ENCODE results near the gene GABRR1. TPM values are rescaled to one million over a fixed set of nuclear protein-coding genes. Genes with fewer than 3 reads are reported as not detected.

Gene GABRR1
- total and polyA plus RNA-seq, 2 of the 13 experiments (the other 11 are each of a cell fraction or from before 2014, with no cell fraction given): not detected

DNA sequence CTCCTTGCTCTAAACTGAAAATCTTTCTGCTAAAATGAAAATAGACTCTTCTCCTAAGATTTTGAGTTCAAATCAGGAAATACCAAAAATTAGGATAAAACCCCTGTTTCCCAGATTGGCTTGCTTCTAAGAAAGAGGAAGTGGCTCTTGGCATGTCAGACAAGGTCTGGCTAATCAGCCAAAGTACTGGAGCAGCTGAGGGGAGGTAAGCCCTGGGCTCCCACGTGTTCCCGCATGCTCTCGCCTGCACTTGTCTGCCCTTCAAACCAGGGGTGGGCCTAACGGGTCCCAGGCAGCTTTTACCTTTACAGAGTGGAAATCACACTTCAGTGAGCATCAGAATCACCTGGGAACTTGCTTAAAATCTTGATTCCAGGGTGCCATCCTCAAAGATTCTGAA lies 43.2 kb upstream of the GABRR1 start (continued):
- TF ChIP-seq ZFX (CRISPR knock-in tag; IDR thresholded peaks at IDR 0.05; ENCODE audit: low read depth) (no peak), PHF20 (CRISPR knock-in tag; IDR thresholded peaks at IDR 0.05) (no peak), EZH2 (conservative IDR thresholded peaks at IDR 0.05; ENCODE audit: low read depth, low read length) (no peak)
- TF ChIP-seq, protein P1, sequence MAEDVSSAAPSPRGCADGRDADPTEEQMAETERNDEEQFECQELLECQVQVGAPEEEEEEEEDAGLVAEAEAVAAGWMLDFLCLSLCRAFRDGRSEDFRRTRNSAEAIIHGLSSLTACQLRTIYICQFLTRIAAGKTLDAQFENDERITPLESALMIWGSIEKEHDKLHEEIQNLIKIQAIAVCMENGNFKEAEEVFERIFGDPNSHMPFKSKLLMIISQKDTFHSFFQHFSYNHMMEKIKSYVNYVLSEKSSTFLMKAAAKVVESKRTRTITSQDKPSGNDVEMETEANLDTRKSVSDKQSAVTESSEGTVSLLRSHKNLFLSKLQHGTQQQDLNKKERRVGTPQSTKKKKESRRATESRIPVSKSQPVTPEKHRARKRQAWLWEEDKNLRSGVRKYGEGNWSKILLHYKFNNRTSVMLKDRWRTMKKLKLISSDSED (CRISPR knock-in tag; IDR thresholded peaks at IDR 0.05): no peak
- TF ChIP-seq, protein P2, sequence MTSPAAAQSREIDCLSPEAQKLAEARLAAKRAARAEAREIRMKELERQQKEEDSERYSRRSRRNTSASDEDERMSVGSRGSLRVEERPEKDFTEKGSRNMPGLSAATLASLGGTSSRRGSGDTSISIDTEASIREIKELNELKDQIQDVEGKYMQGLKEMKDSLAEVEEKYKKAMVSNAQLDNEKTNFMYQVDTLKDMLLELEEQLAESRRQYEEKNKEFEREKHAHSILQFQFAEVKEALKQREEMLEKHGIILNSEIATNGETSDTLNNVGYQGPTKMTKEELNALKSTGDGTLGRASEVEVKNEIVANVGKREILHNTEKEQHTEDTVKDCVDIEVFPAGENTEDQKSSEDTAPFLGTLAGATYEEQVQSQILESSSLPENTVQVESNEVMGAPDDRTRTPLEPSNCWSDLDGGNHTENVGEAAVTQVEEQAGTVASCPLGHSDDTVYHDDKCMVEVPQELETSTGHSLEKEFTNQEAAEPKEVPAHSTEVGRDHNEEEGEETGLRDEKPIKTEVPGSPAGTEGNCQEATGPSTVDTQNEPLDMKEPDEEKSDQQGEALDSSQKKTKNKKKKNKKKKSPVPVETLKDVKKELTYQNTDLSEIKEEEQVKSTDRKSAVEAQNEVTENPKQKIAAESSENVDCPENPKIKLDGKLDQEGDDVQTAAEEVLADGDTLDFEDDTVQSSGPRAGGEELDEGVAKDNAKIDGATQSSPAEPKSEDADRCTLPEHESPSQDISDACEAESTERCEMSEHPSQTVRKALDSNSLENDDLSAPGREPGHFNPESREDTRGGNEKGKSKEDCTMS (CRISPR knock-in tag; conservative IDR thresholded peaks at IDR 0.05): no peak

DNA sequence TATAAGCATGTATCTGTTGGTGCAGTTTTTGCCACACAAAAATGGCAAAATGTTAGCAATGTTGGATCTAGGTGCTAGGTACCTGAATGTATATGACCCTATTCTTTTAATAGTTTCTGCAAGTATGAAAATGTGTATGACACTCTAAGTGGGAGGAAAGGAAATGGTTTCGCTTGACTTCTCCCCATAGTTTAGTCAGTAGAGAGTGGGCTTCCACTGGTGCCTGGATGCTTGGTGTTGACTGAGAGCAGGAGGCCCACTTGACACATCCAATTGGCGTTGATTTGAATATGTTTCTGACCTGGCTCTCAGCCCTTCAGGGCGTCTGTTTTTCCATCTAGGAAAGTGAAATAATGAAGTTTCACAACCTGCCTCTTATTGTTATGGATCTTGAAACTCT lies 41.8 kb upstream of the GABRR1 start:
- ChIA-PET POLR2A (no interaction called here), CTCF (ENCODE audit: low intra/inter-chr PET ratio, low total read pairs) (no interaction called here)
- H3K36me3 ChIP-seq (replicated peaks in 1 of 2; ENCODE audit: control insufficient read depth in 1 of 2, insufficient read depth in 2 of 2, low read length in 2 of 2): no peaks in the 10 kb centered on the region
- in situ Hi-C loops (cut with HindIII; ENCODE audit: extremely low pct_ligation_motif_present, low pct_unique_long_range_greater_than_20kb) (no loop called here), intact Hi-C loops (cut with micrococcal nuclease; ENCODE audit: unreplicated experiment) (no loop called here)
- no peak overlapping the region for H2AFZ ChIP-seq (ENCODE audit: low read length)
- H3K79me2 ChIP-seq (ENCODE audit: insufficient read depth, low read length): no peaks in the 10 kb centered on the region
- BruUV-seq (replicated peaks): no TSS peak
- H3K4me2 ChIP-seq (ENCODE audit: low read depth, low read length): no peak overlapping the region
- H3K9ac ChIP-seq (ENCODE audit: insufficient read depth, low read depth, low read length): no peak overlapping the region
- no peaks in the 10 kb centered on the region for H3K9me3 ChIP-seq (ENCODE audit: low read length)
- H3K4me1 ChIP-seq (ENCODE audit: insufficient read depth, low read length): 0 out of 2 replicates have a peak, but pooled peaks cover 10% of the 10 kb centered on the region
- DNase-seq (ENCODE audit: low spot score) (no peak), ATAC-seq (no peak), FAIRE-seq (no peak)
- WGBS (ENCODE audit: low lambda C conversion rate): 26% methylated on average over 3 of the region's 3 CpGs
- no peak overlapping the region for H3K27ac ChIP-seq (ENCODE audit: extremely low read length, insufficient read depth, low read length)
- H4K20me1 ChIP-seq (ENCODE audit: insufficient read depth, low read length): no peaks in the 10 kb centered on the region
- H3K4me3 ChIP-seq (replicated peaks in 1 of 3; ENCODE audit: insufficient read depth in 1 of 3, low read depth in 2 of 3, low read length in 3 of 3): no peak overlapping the region
- 0 out of 5 replicates have a peak, but pooled peaks cover 0 to 5% of the 10 kb centered on the region in 2 experiments for H3K27me3 ChIP-seq (ENCODE audit: control insufficient read depth in 1 of 2, insufficient read depth in 2 of 2, low read length in 2 of 2)
- TF ChIP-seq ZNF615 (CRISPR knock-in tag; IDR thresholded peaks at IDR 0.05; ENCODE audit: borderline replicate concordance) (no peak), ZZZ3 (CRISPR knock-in tag; IDR thresholded peaks at IDR 0.05; ENCODE audit: borderline replicate concordance) (no peak), RFX5 (IDR thresholded peaks at IDR 0.05; ENCODE audit: low read depth, low read length) (no peak), SRSF1 (optimal IDR thresholded peaks at IDR 0.05; ENCODE audit: low read depth, low read length) (no peak), ZNF510 (CRISPR knock-in tag; IDR thresholded peaks at IDR 0.05; ENCODE audit: low read depth) (no peak), ZBTB21 (CRISPR knock-in tag; IDR thresholded peaks at IDR 0.05) (no peak), GFI1 (CRISPR knock-in tag; IDR thresholded peaks at IDR 0.05; ENCODE audit: borderline replicate concordance) (no peak), ZNF775 (CRISPR knock-in tag; IDR thresholded peaks at IDR 0.05; ENCODE audit: borderline replicate concordance) (no peak), CEBPB (IDR thresholded peaks at IDR 0.05; ENCODE audit: borderline replicate concordance, low read depth, low read length) (no peak), ZNF724P (CRISPR knock-in tag; IDR thresholded peaks at IDR 0.05; ENCODE audit: borderline replicate concordance) (no peak)
- TF ChIP-seq, protein P3, sequence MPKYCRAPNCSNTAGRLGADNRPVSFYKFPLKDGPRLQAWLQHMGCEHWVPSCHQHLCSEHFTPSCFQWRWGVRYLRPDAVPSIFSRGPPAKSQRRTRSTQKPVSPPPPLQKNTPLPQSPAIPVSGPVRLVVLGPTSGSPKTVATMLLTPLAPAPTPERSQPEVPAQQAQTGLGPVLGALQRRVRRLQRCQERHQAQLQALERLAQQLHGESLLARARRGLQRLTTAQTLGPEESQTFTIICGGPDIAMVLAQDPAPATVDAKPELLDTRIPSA (CRISPR knock-in tag; IDR thresholded peaks at IDR 0.05; ENCODE audit: borderline replicate concordance): no peak
- TF ChIP-seq, protein P4, sequence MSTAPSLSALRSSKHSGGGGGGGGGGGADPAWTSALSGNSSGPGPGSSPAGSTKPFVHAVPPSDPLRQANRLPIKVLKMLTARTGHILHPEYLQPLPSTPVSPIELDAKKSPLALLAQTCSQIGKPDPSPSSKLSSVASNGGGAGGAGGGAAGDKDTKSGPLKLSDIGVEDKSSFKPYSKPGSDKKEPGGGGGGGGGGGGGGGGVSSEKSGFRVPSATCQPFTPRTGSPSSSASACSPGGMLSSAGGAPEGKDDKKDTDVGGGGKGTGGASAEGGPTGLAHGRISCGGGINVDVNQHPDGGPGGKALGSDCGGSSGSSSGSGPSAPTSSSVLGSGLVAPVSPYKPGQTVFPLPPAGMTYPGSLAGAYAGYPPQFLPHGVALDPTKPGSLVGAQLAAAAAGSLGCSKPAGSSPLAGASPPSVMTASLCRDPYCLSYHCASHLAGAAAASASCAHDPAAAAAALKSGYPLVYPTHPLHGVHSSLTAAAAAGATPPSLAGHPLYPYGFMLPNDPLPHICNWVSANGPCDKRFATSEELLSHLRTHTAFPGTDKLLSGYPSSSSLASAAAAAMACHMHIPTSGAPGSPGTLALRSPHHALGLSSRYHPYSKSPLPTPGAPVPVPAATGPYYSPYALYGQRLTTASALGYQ (CRISPR knock-in tag; IDR thresholded peaks at IDR 0.05): no peak
